Measurements from ENCODE around the gene KCNH8. TPM values are rescaled to one million over a fixed set of nuclear protein-coding genes. Genes with fewer than 3 reads are reported as not detected.

The KCNH8 gene
- total RNA-seq, 4 donors from 2014 or later = 0.18 to 4.1 (median 1.7) TPM

DNA sequence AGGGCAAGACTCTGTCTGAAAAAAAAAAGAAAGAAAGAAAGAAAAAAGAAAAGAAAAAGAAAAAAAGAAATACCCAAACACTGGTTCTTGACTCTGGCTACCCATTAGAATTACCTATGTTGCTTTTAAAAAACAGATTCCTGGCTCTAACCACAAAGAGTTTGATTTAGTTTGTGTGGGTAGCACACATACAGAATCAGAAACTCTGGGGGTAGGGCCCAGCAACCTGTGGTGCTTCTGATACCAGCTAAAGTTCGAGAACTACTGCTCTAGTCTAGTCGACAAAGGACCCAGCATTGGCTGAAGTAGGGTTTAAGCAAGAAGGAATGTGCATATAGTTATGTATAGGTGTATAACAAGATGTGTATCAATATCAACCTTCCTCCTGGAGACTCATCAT is 393.0 kb downstream of the KCNH8 start:
- Histone ChIP-seq H3K27me3 (no peaks in the 10 kb centered on the region), H3K27ac (peak overlapping the region in 1 of 4 donors; percentile 69), H3K9me3 (no peaks in the 10 kb centered on the region), H3K4me3 (no peak overlapping the region), H3K36me3 (no peaks in the 10 kb centered on the region), H3K4me1 (peaks cover 0 to 8% (median 2%) of the 10 kb centered on the region in 4 donors)
- DNase-seq = no peak
- no peak for TF ChIP-seq POLR2A (IDR thresholded peaks at IDR 0.05)
- TF ChIP-seq, protein P1, sequence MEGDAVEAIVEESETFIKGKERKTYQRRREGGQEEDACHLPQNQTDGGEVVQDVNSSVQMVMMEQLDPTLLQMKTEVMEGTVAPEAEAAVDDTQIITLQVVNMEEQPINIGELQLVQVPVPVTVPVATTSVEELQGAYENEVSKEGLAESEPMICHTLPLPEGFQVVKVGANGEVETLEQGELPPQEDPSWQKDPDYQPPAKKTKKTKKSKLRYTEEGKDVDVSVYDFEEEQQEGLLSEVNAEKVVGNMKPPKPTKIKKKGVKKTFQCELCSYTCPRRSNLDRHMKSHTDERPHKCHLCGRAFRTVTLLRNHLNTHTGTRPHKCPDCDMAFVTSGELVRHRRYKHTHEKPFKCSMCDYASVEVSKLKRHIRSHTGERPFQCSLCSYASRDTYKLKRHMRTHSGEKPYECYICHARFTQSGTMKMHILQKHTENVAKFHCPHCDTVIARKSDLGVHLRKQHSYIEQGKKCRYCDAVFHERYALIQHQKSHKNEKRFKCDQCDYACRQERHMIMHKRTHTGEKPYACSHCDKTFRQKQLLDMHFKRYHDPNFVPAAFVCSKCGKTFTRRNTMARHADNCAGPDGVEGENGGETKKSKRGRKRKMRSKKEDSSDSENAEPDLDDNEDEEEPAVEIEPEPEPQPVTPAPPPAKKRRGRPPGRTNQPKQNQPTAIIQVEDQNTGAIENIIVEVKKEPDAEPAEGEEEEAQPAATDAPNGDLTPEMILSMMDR (IDR thresholded peaks at IDR 0.05) = no peak

DNA sequence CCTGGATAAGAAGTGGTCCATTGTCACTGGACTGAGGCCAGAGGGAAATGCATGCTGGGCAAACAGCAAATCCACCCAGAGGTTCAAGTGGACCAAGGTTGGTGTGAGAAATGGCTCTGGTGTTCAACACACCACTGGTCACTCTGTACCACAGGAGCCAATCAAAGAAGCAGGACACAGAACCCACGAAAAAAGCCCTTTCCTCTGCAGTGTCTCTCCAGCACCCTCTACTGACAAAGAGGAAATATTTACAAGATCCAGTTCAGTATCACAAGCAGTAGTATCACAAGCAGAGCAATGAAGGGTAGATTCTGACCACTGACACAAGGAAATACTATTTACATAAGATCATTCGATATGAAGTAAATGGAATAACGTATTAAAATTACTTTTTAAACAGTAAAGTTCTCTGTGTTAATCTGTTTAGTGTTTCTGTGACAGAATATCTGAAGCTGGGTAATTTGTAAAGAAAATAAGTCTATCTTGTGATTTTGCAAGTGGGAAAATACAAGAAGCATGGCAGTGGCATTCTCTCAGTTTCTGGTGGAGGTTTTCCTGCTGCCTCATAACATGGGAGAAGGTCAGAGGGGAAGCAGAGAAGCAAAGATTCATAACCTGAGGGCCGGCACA is 395.0 kb downstream of the KCNH8 start:
- H3K9me3 ChIP-seq = no peaks in the 10 kb centered on the region
- no peak overlapping the region for H3K4me3 ChIP-seq
- H3K4me1 ChIP-seq = peaks cover 0 to 8% (median 2%) of the 10 kb centered on the region in 4 donors
- no peak for TF ChIP-seq POLR2A (IDR thresholded peaks at IDR 0.05)
- TF ChIP-seq, protein P1 (IDR thresholded peaks at IDR 0.05) = peak; percentile 16 to 56 (median 42)
- H3K27ac ChIP-seq = peak overlapping the region in 1 of 4 donors; percentile 62
- no peaks in the 10 kb centered on the region for H3K27me3 ChIP-seq
- no peak for DNase-seq
- no peaks in the 10 kb centered on the region for H3K36me3 ChIP-seq

DNA sequence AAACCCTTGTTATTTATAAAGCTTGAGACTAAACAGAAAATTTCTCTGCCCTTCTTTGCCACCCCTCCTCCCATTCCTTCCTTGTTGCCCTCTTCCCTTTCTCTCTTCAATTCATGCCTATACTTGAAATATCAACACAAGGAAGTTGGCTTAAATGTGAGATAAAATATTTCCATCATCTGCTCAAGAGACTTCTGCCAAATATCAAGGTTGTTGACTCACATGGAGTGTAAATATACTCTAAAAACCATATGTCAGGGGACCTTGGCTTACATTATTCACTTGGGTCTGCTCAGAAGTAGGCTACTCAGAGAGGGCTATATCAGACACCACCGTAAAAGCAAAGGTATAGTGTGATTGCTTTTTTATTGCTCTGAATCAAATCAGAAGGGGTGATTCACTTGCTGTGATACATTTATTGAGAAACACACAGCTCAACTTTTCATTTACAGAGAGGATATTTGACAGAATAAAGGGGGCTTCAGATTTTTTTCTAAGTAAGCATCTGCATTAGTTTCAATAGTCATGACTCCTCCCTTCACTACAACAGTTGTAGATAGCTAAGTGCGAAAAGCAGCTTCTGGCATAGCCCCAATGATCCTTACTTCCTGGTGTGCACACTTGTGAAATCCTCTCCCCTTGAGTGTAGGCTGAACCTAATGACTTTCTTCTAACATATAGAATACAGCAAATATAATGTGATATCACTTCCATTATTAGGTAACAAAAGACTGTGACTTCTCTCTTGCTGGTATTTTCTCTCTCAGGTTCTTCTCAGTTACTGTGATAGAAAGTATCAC is 399.6 kb downstream of the KCNH8 start:
- TF ChIP-seq, protein P1 (IDR thresholded peaks at IDR 0.05) = no peak
- no peak for TF ChIP-seq POLR2A (IDR thresholded peaks at IDR 0.05)
- DNase-seq = no peak
- Histone ChIP-seq H3K27me3 (no peaks in the 10 kb centered on the region), H3K4me3 (no peak overlapping the region), H3K9me3 (no peaks in the 10 kb centered on the region), H3K27ac (no peak overlapping the region), H3K36me3 (no peaks in the 10 kb centered on the region), H3K4me1 (peaks cover 0 to under 1% (median 0%) of the 10 kb centered on the region in 4 donors)

DNA sequence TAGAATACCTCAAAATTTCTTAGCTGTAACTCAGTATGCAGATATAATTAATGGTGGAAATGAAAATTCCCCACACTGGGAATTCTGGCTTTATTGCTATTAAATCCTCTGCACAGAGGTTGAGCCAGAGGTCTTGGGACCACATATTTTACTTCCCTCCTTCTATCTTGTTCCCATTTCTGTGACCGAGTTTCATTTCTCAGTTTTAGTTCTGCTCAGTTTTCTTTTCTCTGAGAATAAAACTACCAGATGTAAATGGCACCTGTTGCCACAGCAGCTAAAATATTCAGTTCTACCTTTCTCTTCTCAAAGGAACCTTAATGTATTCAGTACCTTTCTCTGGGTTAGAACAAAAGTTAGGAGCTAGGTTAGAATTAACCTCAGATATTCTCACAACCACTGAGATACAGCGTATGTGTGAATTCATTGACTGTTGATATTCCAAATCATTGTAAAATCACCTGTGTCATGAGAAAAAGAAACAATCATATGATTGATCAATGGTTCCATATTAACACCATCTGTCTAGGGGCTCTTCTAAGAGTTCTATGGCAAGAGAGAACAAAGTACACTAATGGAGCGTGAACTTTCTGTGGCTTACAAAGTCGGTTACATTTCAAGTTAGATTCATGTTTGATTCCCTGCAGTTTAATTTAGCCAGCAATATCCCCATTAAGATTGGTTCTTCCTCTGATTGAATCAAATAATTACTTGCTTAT is 411.6 kb downstream of the KCNH8 start:
- no peaks in the 10 kb centered on the region for H3K36me3 ChIP-seq
- no peak overlapping the region for H3K4me3 ChIP-seq
- no peaks in the 10 kb centered on the region for H3K27me3 ChIP-seq
- no peaks in the 10 kb centered on the region for H3K9me3 ChIP-seq
- peak overlapping the region in 1 of 4 donors; percentile 14 for H3K27ac ChIP-seq
- H3K4me1 ChIP-seq = no peaks in the 10 kb centered on the region
- DNase-seq = no peak
- TF ChIP-seq, protein P1 (IDR thresholded peaks at IDR 0.05) = no peak
- TF ChIP-seq POLR2A (IDR thresholded peaks at IDR 0.05) = no peak

DNA sequence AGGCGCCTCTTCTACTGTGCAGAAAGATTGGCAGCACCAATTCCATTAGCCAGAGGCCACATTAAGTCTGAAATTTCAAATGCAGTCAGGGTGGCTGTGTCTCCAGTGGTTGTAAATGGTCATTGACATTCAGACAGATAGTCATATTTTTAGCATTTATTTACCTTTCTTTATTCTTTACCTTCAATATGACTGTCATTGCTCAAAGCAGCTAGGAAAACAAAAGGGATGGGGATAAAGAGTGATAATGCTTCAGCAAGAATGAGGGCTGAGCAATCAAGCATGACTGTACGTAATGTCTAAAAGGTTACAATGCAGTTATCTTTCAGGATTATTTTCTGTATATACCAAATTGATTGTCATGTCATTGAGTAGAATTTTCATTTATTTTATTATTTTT is 425.3 kb downstream of the KCNH8 start:
- TF ChIP-seq, protein P1 (IDR thresholded peaks at IDR 0.05) = no peak
- TF ChIP-seq POLR2A (IDR thresholded peaks at IDR 0.05) = no peak
- no peak for DNase-seq
- H3K9me3 ChIP-seq = no peaks in the 10 kb centered on the region
- no peak overlapping the region for H3K4me3 ChIP-seq
- no peaks in the 10 kb centered on the region for H3K4me1 ChIP-seq
- no peaks in the 10 kb centered on the region for H3K36me3 ChIP-seq
- H3K27ac ChIP-seq = no peak overlapping the region
- no peaks in the 10 kb centered on the region for H3K27me3 ChIP-seq

Data from Peyer's patch (tissue), 4 donors.